Activated CD4-positive, alpha-beta T cell treated with anti-CD3 and anti-CD28 coated beads, Interleukin-2, amount 10 ng/mL, durations not matched to agents 24 days and 14 days (primary cell): ENCODE measurements around the gene NUBPL. TPM values are rescaled to one million over a fixed set of nuclear protein-coding genes. Genes with fewer than 3 reads are reported as not detected.
"Not testable (repeated sequence)": the region's sequence is repeated elsewhere in the genome, so short reads cannot be mapped to it uniquely, and the experiment has no call there.

Experiments used
- DNase-seq: peaks from one replicate; pipeline ENCODE4 v3.0.0; 2022
- H3K27ac Mint-ChIP-seq: one replicate; pipeline ENCODE4 v1.8.0; 2022; ENCODE audit warnings: mild to moderate bottlenecking, mixed read lengths
- H3K27me3 Mint-ChIP-seq: one replicate; pipeline ENCODE4 v1.8.0; 2022; ENCODE audit warnings: mixed read lengths
- H3K36me3 Mint-ChIP-seq: one replicate; pipeline ENCODE4 v1.8.0; 2022; ENCODE audit warnings: low read depth, mild to moderate bottlenecking, mixed read lengths
- H3K4me1 Mint-ChIP-seq: one replicate; pipeline ENCODE4 v1.8.0; 2021; ENCODE audit warnings: mixed read lengths
- H3K4me3 Mint-ChIP-seq: one replicate; pipeline ENCODE4 v1.8.0; 2022; ENCODE audit warnings: mild to moderate bottlenecking, moderate library complexity, mixed read lengths
- H3K9me3 Mint-ChIP-seq: one replicate; pipeline ENCODE4 v1.8.0; 2021; ENCODE audit warnings: mixed read lengths
- intact Hi-C: fragments of 100-400 bp; cut with micrococcal nuclease; formaldehyde crosslinking; loops from one replicate; pipeline ENCODE4 v1.15.1; 2023
- total RNA-seq: library from RNA; stranded (reverse); gene quantifications from 2 replicates; pipeline ENCODE4 v1.2.3, GENCODE V29; 2022

NUBPL gene
- total RNA-seq, 1 donor from 2014 or later: 12.3 TPM

DNA sequence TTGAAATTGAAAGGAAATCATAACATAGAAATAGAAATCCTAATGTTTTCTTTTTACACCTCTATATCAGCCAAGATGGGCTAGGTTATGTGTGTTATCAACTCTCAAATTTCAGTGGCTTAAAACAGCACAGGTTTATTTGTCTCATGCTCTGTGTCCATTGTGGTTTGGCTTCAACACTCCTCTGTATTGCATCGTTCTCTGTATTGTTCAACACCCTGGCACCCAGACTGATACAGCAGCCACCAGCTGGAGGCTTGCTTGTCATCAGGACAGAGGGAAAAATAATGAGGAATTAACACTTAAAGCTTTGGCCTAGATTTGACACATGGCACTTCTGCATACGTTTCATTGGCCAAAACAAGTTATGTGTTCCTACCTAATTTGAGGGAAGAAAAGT, 281.7 kb downstream of the NUBPL start:
- Mint-ChIP-seq H3K4me3 (no peak overlapping the region), H3K36me3 (no peaks in the 10 kb centered on the region), H3K4me1 (no peaks in the 10 kb centered on the region), H3K27me3 (no peaks in the 10 kb centered on the region), H3K9me3 (no peaks in the 10 kb centered on the region), H3K27ac (no peak overlapping the region)
- intact Hi-C loops: no loop called here
- DNase-seq: no peak

DNA sequence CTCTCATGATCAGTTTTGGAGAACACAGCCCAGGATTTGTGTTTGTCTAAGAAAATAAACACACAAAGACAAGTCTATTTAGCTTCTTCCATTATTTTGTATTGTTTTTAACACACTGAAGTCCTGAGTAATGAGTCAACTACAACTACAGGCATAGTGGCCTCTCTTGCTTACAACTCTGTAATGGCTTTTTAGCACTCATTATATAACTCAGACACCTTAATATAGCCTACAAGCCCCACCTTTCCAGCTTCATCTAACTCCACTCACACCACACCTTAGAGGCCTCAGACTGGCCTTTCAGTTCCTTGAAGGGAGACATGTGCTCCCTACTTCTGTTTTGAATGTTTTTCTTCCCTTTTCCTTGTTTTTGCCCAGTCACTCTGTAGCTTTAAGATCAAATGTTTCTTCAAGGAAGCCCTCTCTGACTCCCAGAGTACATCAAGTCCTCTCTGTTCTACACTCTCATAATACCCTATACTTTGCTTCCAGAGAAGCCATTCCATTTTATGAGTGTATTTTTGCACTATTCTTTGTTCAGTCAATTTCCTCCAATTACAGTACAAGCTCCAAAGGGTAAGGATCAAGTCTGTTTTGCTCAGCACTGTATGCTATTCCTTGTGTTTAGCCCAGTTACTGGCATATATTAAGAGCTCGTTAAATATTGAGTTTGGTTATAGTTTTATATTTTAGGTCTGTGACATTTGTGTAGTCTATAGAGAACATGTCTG, 282.3 kb downstream of the NUBPL start:
- intact Hi-C loops: no loop called here

DNA sequence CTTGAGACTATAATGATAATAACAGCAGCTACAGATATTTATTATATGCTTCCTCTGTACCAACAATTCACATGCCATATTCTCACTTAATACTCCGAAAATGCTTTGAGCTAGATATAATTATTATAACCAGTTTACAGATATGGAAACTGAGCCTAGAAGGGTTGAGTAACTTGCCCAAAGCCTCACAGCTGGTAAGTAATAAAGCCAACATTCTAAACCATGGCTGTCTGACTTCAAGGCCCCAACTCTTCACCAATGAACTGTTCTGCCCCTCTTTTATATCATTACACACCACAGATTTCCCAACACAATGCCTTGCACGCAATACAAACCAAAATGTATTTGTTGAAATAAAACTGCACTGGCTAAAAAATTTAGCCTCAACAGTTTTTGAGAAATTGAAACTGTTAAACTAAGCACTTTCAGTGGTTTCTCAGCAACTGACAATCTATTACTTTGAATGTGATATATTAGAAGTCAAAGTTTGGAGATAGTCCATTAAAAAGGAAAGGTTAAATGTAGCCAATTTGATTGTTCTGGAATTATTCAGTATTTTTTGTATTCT, 293.4 kb downstream of the NUBPL start:
- Mint-ChIP-seq H3K36me3 (no peaks in the 10 kb centered on the region), H3K4me3 (no peak overlapping the region), H3K27ac (no peak overlapping the region)

More for the DNA sequence above, 282.3 kb downstream of the NUBPL start:
- no peak overlapping the region for H3K27ac Mint-ChIP-seq
- no peak for DNase-seq
- H3K36me3 Mint-ChIP-seq: no peaks in the 10 kb centered on the region
- H3K9me3 Mint-ChIP-seq: no peaks in the 10 kb centered on the region
- H3K4me1 Mint-ChIP-seq: no peaks in the 10 kb centered on the region
- H3K27me3 Mint-ChIP-seq: no peaks in the 10 kb centered on the region
- H3K4me3 Mint-ChIP-seq: no peak overlapping the region

DNA sequence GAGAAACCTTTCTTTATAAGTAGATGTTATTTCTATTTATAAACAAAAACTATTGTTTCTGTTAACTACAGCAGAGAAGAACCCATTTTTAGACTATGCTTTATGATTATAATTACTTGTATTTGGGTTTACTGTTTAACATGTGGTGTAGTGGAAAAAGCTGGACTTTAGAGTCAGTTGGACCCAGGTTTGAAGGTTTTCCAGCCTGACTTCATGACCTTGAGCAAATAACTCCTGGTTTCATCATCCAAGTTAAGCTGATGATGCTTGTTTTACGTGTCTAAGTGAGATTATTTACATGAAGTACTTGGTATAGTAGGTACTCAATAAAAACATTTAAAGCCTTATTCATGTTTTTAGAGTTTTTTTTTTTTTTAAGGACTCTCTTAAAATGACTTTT, 294.1 kb downstream of the NUBPL start:
- H3K27me3 Mint-ChIP-seq: no peaks in the 10 kb centered on the region
- no peak for DNase-seq
- H3K36me3 Mint-ChIP-seq: no peaks in the 10 kb centered on the region

More for the DNA sequence above, 293.4 kb downstream of the NUBPL start:
- Mint-ChIP-seq H3K27me3 (no peaks in the 10 kb centered on the region), H3K9me3 (peaks cover 7% of the 10 kb centered on the region), H3K4me1 (peaks cover 2% of the 10 kb centered on the region)
- intact Hi-C loops: no loop called here
- no peak for DNase-seq

DNA sequence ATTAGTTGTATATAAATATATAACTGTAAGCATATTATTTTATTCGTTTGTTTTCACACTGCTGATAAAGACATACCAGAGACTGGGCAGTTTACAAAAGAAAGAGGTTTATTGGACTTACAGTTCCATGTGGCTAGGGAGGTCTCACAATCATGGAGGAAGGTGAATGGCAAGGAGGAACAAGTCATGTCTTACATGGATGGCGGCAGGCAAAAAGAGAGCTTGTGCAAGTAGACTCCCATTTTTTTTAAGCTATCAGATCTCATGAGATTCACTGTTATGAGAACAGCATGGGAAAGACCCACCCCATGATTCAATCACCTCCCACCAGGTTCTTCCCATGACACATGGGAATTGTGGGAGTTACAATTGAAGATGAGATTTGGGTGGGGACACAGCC, 294.8 kb downstream of the NUBPL start:
- peaks cover 11% of the 10 kb centered on the region for H3K9me3 Mint-ChIP-seq
- H3K27me3 Mint-ChIP-seq, intact Hi-C loops, DNase-seq, H3K27ac Mint-ChIP-seq, H3K4me3 Mint-ChIP-seq, H3K36me3 Mint-ChIP-seq, H3K4me1 Mint-ChIP-seq: not testable (repeated sequence)

More for the DNA sequence above, 294.1 kb downstream of the NUBPL start:
- H3K9me3 Mint-ChIP-seq: peaks cover 7% of the 10 kb centered on the region
- H3K4me3 Mint-ChIP-seq: no peak overlapping the region
- intact Hi-C loops: no loop called here
- no peak overlapping the region for H3K27ac Mint-ChIP-seq
- H3K4me1 Mint-ChIP-seq: peaks cover 2% of the 10 kb centered on the region

DNA sequence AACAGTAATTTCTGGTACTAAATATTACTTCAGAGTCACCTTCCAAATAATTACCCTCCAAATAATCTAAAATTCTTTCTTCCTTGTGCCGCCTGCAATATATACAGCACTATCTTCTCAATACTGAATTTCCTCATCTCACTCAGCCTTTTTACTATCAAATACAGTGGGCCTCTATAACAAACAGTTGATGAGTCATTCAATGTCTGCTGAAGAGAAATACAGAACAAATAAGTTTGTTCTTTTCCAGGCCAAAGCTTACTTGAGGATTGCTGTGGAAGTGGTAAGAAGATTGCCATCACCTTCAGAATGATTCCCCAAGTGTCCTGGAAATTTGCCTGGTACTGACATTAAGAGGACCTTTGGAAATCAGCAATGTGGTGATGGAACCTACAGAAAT, 297.7 kb downstream of the NUBPL start:
- Mint-ChIP-seq H3K36me3 (no peaks in the 10 kb centered on the region), H3K27me3 (no peaks in the 10 kb centered on the region), H3K4me1 (peaks cover 2% of the 10 kb centered on the region), H3K9me3 (peaks cover 11% of the 10 kb centered on the region), H3K27ac (no peak overlapping the region), H3K4me3 (no peak overlapping the region)
- DNase-seq: no peak
- intact Hi-C loops: no loop called here

DNA sequence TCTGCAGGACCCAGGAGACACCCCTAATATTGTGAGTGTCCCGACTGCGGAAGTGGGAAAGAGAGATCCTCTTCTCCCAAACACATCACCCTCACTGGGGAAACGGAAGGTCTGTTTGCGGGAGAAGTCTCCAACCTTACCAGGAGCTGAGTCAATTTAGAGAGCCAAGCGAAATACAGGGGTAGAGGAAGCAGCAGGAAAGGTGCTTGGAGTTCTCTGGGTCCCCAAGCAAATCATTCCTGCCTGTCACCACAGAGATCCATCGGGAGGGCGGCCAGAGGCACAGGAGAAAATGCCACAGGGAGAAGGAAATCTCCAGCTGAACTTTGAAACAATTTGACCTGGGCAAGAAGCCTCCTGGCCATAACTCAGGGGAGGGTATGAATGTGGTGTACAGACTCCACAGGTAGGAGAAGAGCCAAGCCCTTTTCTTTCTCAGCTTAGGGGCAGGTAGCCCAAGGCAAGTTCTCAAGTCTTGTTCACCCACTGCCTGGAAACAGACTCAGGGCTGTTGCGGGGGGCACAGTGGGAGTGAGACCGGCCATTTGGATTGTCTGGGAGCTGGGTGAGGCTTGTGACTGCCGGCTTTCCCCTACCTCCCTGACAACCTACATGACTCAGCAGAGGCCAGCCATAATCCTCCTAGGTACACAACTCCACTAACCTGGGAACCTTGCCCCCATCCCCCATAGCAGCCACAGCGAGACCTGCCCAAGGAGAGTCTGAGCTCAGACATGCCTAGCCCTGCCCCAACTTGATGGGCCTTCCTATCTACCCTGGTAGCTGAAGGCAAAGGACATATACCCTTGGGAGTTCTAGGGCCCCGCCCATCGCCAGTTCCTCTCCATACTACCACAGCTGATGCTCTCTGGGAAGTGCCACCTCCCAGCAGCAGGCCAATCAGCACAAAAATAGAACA, 304.0 kb downstream of the NUBPL start:
- no peak overlapping the region for H3K4me3 Mint-ChIP-seq
- intact Hi-C loops: no loop called here

DNA sequence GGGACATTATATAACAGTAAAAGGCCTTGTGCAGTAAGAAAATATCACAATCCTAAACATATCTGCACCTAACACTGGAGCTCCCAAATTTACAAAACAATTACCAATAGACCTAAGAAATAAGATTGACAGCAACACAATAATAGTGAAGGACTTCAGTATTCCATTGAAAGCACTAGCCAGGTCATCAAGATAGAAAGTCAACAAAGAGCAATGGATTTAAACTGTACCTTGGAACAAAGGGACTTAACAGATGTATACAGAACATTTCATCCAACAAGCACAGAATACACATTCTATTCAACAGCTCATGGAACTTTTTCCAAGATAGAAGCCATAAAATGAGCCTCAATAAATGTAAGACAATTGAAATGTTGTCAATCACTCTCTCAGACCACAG, 306.4 kb downstream of the NUBPL start:
- intact Hi-C loops: no loop called here
- no peak for DNase-seq
- peaks cover 19% of the 10 kb centered on the region for H3K9me3 Mint-ChIP-seq
- no peak overlapping the region for H3K4me3 Mint-ChIP-seq
- H3K36me3 Mint-ChIP-seq: no peaks in the 10 kb centered on the region
- peaks cover 2% of the 10 kb centered on the region for H3K27me3 Mint-ChIP-seq
- peaks cover 6% of the 10 kb centered on the region for H3K4me1 Mint-ChIP-seq
- no peak overlapping the region for H3K27ac Mint-ChIP-seq

More for the DNA sequence above, 304.0 kb downstream of the NUBPL start:
- Mint-ChIP-seq H3K27me3 (no peaks in the 10 kb centered on the region), H3K36me3 (no peaks in the 10 kb centered on the region), H3K9me3 (peaks cover 21% of the 10 kb centered on the region), H3K4me1 (peaks cover 6% of the 10 kb centered on the region), H3K27ac (no peak overlapping the region)
- no peak for DNase-seq

DNA sequence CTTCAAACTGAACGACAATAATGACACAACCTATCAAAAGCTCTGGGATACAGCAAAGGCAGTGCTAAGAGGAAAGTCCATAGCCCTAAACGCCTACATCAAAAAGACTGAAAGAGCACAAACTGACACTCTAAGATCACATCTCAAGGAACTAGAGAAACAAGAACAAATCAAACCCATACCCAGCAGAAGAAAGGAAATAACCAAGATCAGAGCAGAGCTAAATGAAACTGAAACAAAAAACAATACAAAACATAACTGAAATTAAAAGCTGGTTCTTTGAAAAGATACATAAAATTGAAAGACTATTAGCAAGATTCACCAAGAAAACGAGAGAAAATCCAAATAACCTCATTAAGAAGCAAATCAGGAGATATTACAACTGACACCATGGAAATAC, 306.9 kb downstream of the NUBPL start:
- H3K27ac Mint-ChIP-seq, H3K4me1 Mint-ChIP-seq, intact Hi-C loops, H3K36me3 Mint-ChIP-seq, H3K27me3 Mint-ChIP-seq, DNase-seq, H3K4me3 Mint-ChIP-seq: not testable (repeated sequence)
- peaks cover 19% of the 10 kb centered on the region for H3K9me3 Mint-ChIP-seq

DNA sequence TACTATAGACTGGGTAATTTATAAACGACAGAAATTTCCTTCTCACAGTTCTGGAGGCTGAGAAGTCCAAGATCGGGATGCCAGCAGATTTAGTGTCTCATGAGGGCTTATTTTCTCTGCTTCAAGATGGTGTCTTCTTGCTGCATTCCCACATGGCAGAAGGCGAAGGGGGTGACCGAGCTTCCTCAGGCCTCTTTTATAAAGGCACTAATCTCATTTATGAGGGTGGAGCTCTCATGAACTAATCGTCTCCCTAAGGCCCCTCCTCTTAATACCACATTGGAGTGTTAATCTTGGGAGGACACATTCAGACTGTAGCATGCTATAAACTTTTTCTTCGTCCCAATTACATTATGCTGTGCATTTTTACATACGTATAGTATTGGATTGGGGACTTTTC, 315.5 kb downstream of the NUBPL start:
- H3K27me3 Mint-ChIP-seq: peaks cover 7% of the 10 kb centered on the region
- H3K4me1 Mint-ChIP-seq: peaks cover 5% of the 10 kb centered on the region
- H3K4me3 Mint-ChIP-seq: no peak overlapping the region
- H3K9me3 Mint-ChIP-seq: no peaks in the 10 kb centered on the region
- DNase-seq: no peak
- no peak overlapping the region for H3K27ac Mint-ChIP-seq
- intact Hi-C loops: no loop called here
- no peaks in the 10 kb centered on the region for H3K36me3 Mint-ChIP-seq

DNA sequence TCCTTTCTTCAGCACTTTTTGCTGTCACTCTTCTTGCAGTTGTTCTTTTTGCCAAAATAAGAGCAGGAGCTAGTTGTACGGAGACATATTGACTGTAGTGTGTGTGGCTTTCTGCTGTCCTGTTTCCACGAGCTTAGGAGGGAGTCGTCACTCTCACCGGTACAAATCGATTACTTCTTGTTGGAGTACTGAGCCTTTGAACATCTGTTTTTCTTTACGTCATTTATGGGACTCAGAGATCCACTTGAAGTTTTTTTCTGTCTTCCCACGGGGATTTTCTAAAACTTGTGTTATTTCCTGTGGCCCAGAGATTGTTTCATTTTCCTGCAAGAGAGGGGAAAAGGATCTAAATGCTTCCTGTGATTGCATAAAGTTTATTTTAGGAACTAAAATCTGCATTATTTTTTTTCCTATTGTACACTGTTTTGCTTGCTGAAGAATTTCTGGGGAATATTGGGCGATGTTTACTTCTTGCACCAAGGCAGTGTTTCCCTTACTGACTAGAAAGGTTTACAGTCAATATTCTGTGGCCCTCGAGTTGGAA, 316.1 kb downstream of the NUBPL start:
- Mint-ChIP-seq H3K9me3 (no peaks in the 10 kb centered on the region), H3K27me3 (peaks cover 5% of the 10 kb centered on the region), H3K36me3 (no peaks in the 10 kb centered on the region), H3K27ac (no peak overlapping the region), H3K4me3 (no peak overlapping the region), H3K4me1 (peaks cover 5% of the 10 kb centered on the region)
- no peak for DNase-seq
- intact Hi-C loops: no loop called here

DNA sequence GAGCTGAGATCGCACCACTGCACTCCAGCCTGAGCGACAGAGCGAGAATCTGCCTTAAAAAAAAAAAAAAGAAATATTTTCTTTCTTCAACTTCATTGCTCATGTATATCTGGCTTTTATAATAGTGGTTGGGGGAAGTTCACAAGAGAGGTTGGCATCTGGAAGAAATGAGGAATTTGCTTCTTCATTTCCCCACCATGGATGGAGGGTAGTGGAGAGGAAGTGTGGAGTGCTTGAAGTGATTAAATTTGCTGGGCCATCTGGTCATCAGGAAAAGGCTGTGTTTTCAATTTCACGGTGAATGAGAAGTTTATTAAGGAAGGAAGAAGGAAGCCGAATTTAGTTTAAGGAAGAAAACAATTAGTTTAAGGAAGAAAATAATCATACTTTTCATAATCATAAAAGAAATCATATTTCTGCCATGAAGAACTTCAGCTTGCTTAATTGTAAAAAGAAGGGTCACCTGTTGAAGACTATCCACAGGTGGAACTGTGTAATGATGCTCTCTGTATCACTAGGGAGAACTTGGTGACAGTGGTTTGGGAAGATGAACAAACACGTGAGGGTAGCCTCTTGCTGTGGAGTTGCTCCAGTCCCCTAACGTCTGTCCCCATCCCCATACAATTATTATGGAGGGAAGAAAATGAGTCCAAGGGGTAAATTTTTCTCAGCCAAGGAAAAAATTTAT, 318.6 kb downstream of the NUBPL start:
- intact Hi-C loops: no loop called here
- H3K9me3 Mint-ChIP-seq: no peaks in the 10 kb centered on the region
- no peak overlapping the region for H3K4me3 Mint-ChIP-seq
- H3K27me3 Mint-ChIP-seq: peaks cover 5% of the 10 kb centered on the region
- H3K4me1 Mint-ChIP-seq: peaks cover 5% of the 10 kb centered on the region
- no peak overlapping the region for H3K27ac Mint-ChIP-seq
- H3K36me3 Mint-ChIP-seq: no peaks in the 10 kb centered on the region
- DNase-seq: no peak

DNA sequence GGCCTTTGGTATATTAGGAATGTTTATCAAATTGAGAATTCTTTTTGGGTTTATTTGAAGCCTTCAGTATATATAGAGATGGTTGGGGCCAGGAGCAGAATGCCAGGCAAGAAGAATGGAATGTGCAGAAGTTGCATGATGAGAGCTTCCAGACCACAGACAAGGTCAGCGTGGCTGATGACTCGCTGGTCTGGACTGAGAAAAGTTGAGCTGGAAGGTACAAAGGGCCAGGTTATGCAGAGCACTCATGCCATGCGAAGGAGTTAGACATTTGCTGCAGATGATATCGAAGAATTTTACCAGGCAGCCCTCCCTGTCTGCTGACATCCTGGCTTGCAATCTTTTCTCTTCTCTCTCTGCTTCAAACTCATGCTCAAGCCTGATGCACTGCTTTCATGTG, 319.7 kb downstream of the NUBPL start:
- H3K36me3 Mint-ChIP-seq: no peaks in the 10 kb centered on the region
- DNase-seq: no peak
- intact Hi-C loops: no loop called here
- H3K9me3 Mint-ChIP-seq: no peaks in the 10 kb centered on the region
- H3K27me3 Mint-ChIP-seq: peaks cover 5% of the 10 kb centered on the region
- peaks cover 5% of the 10 kb centered on the region for H3K4me1 Mint-ChIP-seq
- H3K4me3 Mint-ChIP-seq: no peak overlapping the region
- no peak overlapping the region for H3K27ac Mint-ChIP-seq
